Coronary artery (tissue), 2 donors: ENCODE results near the gene DCAF12.
A peak's percentile ranks its signal among the peaks of the same experiment; 100 is the strongest.
"Not testable (repeated sequence)": the region's sequence is repeated elsewhere in the genome, so short reads cannot be mapped to it uniquely, and the experiment has no call there.

Experiments
- DNase-seq: peaks from one replicate; pipeline ENCODE4 v3.0.0-alpha.2; 2017; ENCODE audit warnings: low spot score
- H3K27ac ChIP-seq, 2 donors: fragments of 200-600 bp; sonication (generic); one replicate each; pipeline ENCODE4 v1.5.1; 2016 to 2019
- H3K4me3 ChIP-seq: fragments of 200-600 bp; sonication (generic); 2 replicates; pipeline ENCODE4 v1.5.1; 2016; ENCODE audit warnings: mild to moderate bottlenecking, moderate library complexity
- CTCF ChIP-seq: fragments of 200-600 bp; sonication (generic); IDR thresholded peaks from one replicate; pipeline ENCODE4 v1.5.1; 2019; ENCODE audit warnings: antibody characterized with exemption

The DCAF12 gene

DNA sequence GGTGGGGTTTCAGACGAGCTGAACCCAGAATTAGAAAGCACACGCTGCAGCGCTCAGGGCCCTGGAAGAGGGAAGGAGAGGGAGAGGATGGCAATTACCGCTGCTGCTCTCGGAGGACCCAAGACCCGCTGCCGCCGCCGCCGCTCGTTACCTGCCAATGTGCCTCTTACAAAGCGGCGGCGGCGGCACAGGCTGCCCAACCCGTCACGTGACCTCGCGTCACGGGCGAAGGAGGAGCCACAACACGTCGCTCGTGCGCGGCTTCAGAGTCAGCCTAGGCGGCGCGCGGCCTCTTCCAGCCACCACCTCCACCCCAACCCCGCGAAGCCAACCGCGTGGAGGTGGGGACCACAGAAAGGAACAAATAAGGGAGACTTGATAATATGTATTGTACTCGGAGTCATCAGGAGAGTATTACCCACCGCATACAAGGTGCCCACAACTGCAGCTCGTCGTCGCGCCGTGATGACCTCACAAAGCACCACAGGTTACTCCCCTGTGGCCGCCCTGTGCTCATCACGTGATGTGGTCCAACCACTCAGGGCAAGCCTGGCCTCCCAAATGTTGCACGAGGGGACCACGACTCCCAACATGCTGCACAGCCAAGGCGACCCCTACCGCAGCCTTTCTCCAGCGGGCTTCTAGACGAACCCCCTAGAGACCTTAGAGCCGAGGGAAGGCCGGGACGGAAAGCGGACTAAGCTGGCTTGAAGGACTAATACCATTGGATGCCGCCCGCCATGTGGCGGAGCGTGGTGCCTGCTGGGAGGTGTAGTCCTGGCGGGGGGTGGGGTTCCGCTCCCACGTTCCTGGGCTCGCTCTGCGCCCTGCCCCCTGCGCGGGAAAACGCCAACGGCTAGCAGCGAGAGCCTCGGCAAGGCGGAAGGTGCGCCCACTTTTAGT lies 77.5 kb downstream of the DCAF12 start, which contains the start of gene UBAP2:
Gene UBAP2, minus strand, starts transcription at position 161 of the 903 bp plus-strand sequence. CDS start 31,739 bp downstream, outside the sequence.
- H3K27ac ChIP-seq: peak within 1 kb of the TSS; percentile 82 to 92
- no peak for TF ChIP-seq CTCF
- H3K4me3 ChIP-seq: peak within 1 kb of the TSS; percentile 85
- peak; percentile 97 for DNase-seq

- Histone ChIP-seq H3K4me3 (peak overlapping the region; percentile 85), H3K27ac (peak overlapping the region; percentile 82 to 92)
- DNase-seq: peak; percentile 74
- no peak for TF ChIP-seq CTCF
Observed at GRCh38 chr9:34047864-34048726, 78.4 kb downstream of the DCAF12 start.

- H3K27ac ChIP-seq: no peak overlapping the region
- H3K4me3 ChIP-seq: no peak overlapping the region
- DNase-seq: no peak
- TF ChIP-seq CTCF: no peak
Observed at GRCh38 chr9:34046784-34047379, 79.6 kb downstream of the DCAF12 start.

DNA sequence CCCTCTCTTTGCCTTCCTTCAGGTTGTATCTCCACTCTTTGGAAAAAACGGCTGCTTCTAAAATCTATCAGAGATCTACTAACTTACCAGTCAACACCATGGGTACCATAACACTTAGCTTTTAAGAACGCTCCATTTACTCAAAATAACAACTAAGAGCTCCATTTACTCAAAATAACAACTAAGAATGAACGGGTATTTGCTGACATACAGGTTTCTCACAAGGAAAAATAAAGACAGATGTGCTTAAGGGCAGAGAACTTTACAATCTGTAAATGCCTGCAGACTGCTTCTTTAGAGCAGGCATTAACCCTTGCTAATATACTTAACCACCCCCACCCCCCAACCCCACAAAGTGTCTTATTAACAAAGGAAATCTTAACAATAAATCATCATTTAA lies 80.6 kb downstream of the DCAF12 start:
- no peak for TF ChIP-seq CTCF
- no peak overlapping the region for H3K4me3 ChIP-seq
- H3K27ac ChIP-seq: no peak overlapping the region
- DNase-seq: no peak

GRCh38 chr9:34042074-34042473 lies 84.4 kb downstream of the DCAF12 start:
- not testable (repeated sequence) for DNase-seq, H3K27ac ChIP-seq, H3K4me3 ChIP-seq

GRCh38 chr9:34038851-34039250 lies 87.6 kb downstream of the DCAF12 start:
- DNase-seq, H3K27ac ChIP-seq, H3K4me3 ChIP-seq: not testable (repeated sequence)

GRCh38 chr9:34037626-34038025 lies 88.9 kb downstream of the DCAF12 start:
- H3K27ac ChIP-seq: no peak overlapping the region
- TF ChIP-seq CTCF: no peak
- DNase-seq: no peak
- no peak overlapping the region for H3K4me3 ChIP-seq
